ENCODE data around the gene KIF1B.
"Not testable (repeated sequence)": the region's sequence is repeated elsewhere in the genome, so short reads cannot be mapped to it uniquely, and the experiment has no call there.

Gene KIF1B

GRCh38 chr1:10339815-10340214, 129.4 kb downstream of the KIF1B start:
- no peak for DNase-seq

- no peak for DNase-seq
Measured at GRCh38 chr1:10340930-10341590, 130.7 kb downstream of the KIF1B start.

GRCh38 chr1:10347109-10347508, 136.7 kb downstream of the KIF1B start:
- no peak for DNase-seq

GRCh38 chr1:10353282-10353681, 142.9 kb downstream of the KIF1B start:
- DNase-seq: no peak

- no peak for DNase-seq
Measured at GRCh38 chr1:10353693-10354092, 143.3 kb downstream of the KIF1B start.

- no peak for DNase-seq
Measured at GRCh38 chr1:10360045-10360444, 149.7 kb downstream of the KIF1B start.

GRCh38 chr1:10361515-10361914, 151.1 kb downstream of the KIF1B start:
- DNase-seq: no peak

GRCh38 chr1:10368194-10368593, 157.8 kb downstream of the KIF1B start:
- DNase-seq: no peak

GRCh38 chr1:10374442-10374860, 164.1 kb downstream of the KIF1B start:
- no peak for DNase-seq

GRCh38 chr1:10377365-10378029, 167.1 kb downstream of the KIF1B start:
- DNase-seq: not testable (repeated sequence)

GRCh38 chr1:10378081-10378841, 167.9 kb downstream of the KIF1B start:
- DNase-seq: no peak

- no peak for DNase-seq
Measured at GRCh38 chr1:10379101-10379620, 168.8 kb downstream of the KIF1B start.

- no peak for DNase-seq
Measured at GRCh38 chr1:10379676-10380075, 169.3 kb downstream of the KIF1B start.

GRCh38 chr1:10380594-10381275, 170.4 kb downstream of the KIF1B start:
- DNase-seq: no peak

- no peak for DNase-seq
Measured at GRCh38 chr1:10383630-10384029, 173.3 kb downstream of the KIF1B start.

- no peak for DNase-seq
Measured at GRCh38 chr1:10384219-10384618, 173.8 kb downstream of the KIF1B start.

- no peak for DNase-seq
Measured at GRCh38 chr1:10386761-10387676, 176.6 kb downstream of the KIF1B start.

- no peak for DNase-seq
Measured at GRCh38 chr1:10387677-10388386, 177.5 kb downstream of the KIF1B start.

- DNase-seq: no peak
Measured at GRCh38 chr1:10388387-10388715, 178.0 kb downstream of the KIF1B start.

- DNase-seq: no peak
Measured at GRCh38 chr1:10389271-10389973, 179.1 kb downstream of the KIF1B start.

- no peak for DNase-seq
Measured at GRCh38 chr1:10396870-10397269, 186.5 kb downstream of the KIF1B start.
